GM12878 (cell line): ENCODE results near the gene GZMM. TPM values are rescaled to one million over a fixed set of nuclear protein-coding genes. Genes with fewer than 3 reads are reported as not detected.

Source experiments
- ATAC-seq: fragments of 200-7000 bp; cut with Tn5 transposase; 3 replicates; pipeline ENCODE4 v1.9.1; 2020; ENCODE audit warnings: mild to moderate bottlenecking, moderate library complexity
- BruUV-seq: library from RNA; stranded (reverse); fragments of 400-500 nt; replicated peaks from 2 replicates; lab custom pipeline; 2021; lab: Mats Ljungman, UMichigan
- CTCF ChIA-PET: fragments of 300-600 bp; sonication (Branson Sonifier 250); formaldehyde crosslinking; extraction: SDS; loops from one replicate; lab custom pipeline; 2021; ENCODE audit warnings: inconsistent platforms; lab: Yijun Ruan, JAX
- POLR2A ChIA-PET: fragments of 350-600 bp; formaldehyde crosslinking; extraction: SDS; loops from one replicate; lab custom pipeline; 2021; ENCODE audit warnings: inconsistent platforms; lab: Charles Lee
- RAD21 ChIA-PET: fragments of 300-600 bp; sonication (Branson Sonifier 250); formaldehyde crosslinking; loops from one replicate; lab custom pipeline; 2023; ENCODE audit warnings: antibody characterized with exemption; ENCODE audit not compliant: unreplicated experiment; lab: Charles Lee
- SMC1A ChIA-PET: fragments of 300-600 bp; sonication (Branson Sonifier 250); formaldehyde crosslinking; loops from one replicate; lab custom pipeline; 2023; ENCODE audit not compliant: unreplicated experiment, uncharacterized antibody; lab: Charles Lee
- DNase-seq: peaks from one replicate; pipeline ENCODE4 v3.0.0-alpha.2; 2011; ENCODE audit warnings: low read depth, low spot score
- FAIRE-seq: peaks from 3 replicates; lab custom pipeline; 2011; peaks lifted over from hg19 to GRCh38; lab: Jason Lieb, UNC
- H2AFZ ChIP-seq: 2 replicates; pipeline ENCODE4 v1.6.0; 2011; ENCODE audit warnings: low read depth, low read length, control low read depth; ENCODE audit not compliant: control insufficient read depth
- H3K27ac ChIP-seq: 2 replicates; pipeline ENCODE4 v1.5.1; 2011; ENCODE audit warnings: control low read depth; ENCODE audit not compliant: control insufficient read depth, insufficient read depth
- H3K27me3 ChIP-seq, 2 experiments: replicated peaks in 1 of 2; 2 replicates each; pipeline versions ENCODE4 v1.6.0 to v1.6.1; 2011; ENCODE audit warnings: low read length in 1 of 2; ENCODE audit not compliant: control insufficient read depth in 2 of 2, insufficient read depth in 2 of 2
- H3K36me3 ChIP-seq, 2 experiments: 2 replicates each; pipeline ENCODE4 v1.5.1; 2011; ENCODE audit warnings: low read length in 1 of 2; ENCODE audit not compliant: control insufficient read depth in 2 of 2, insufficient read depth in 2 of 2
- H3K4me1 ChIP-seq: 2 replicates; pipeline ENCODE4 v1.6.1; 2011; ENCODE audit warnings: mild to moderate bottlenecking, low read length, moderate library complexity, mixed read lengths; ENCODE audit not compliant: control insufficient read depth, insufficient read depth
- H3K4me2 ChIP-seq: 2 replicates; pipeline ENCODE4 v1.6.0; 2011; ENCODE audit warnings: control low read depth; ENCODE audit not compliant: control insufficient read depth, insufficient read depth
- H3K4me3 ChIP-seq: fragments of 200-600 bp; sonication (generic); 2 replicates; pipeline ENCODE4 v1.5.1; 2016
- H3K79me2 ChIP-seq: 2 replicates; pipeline ENCODE4 v1.6.0; 2011; ENCODE audit warnings: low read length; ENCODE audit not compliant: control insufficient read depth, insufficient read depth
- H3K9ac ChIP-seq: 2 replicates; pipeline ENCODE4 v1.8.0; 2011; ENCODE audit warnings: low read length, control low read depth, mixed read lengths; ENCODE audit not compliant: control insufficient read depth, insufficient read depth
- H3K9me3 ChIP-seq: replicated peaks from 3 replicates; pipeline ENCODE4 v1.5.1; 2011; ENCODE audit warnings: mild to moderate bottlenecking, low read length; ENCODE audit not compliant: control insufficient read depth, insufficient read depth
- H4K20me1 ChIP-seq: 2 replicates; pipeline ENCODE4 v1.6.0; 2011; ENCODE audit not compliant: control insufficient read depth, insufficient read depth
- CBFB ChIP-seq: IDR thresholded peaks from 2 replicates; pipeline ENCODE4 v1.6.1; 2016; ENCODE audit warnings: antibody characterized with exemption, low read depth
- HDAC6 ChIP-seq: fragments of 200-600 bp; sonication (generic); IDR thresholded peaks from one replicate; pipeline ENCODE4 v1.8.0; 2017; ENCODE audit warnings: antibody characterized with exemption; ENCODE audit not compliant: unreplicated experiment
- NFYB ChIP-seq: IDR thresholded peaks from 2 replicates; pipeline ENCODE4 v1.6.1; 2011; ENCODE audit warnings: low read depth, mild to moderate bottlenecking, low read length, improper control_type of control experiment, moderate library complexity; ENCODE audit not compliant: insufficient read depth
- POLR2A ChIP-seq: IDR thresholded peaks from 2 replicates; pipeline ENCODE4 v1.6.1; 2011; ENCODE audit warnings: low read depth, mild to moderate bottlenecking, low read length
- POLR2AphosphoS2 ChIP-seq: IDR thresholded peaks from 2 replicates; pipeline ENCODE4 v1.6.1; 2011; ENCODE audit warnings: low read depth, mild to moderate bottlenecking, low read length, improper control_type of control experiment, moderate library complexity
- RELA ChIP-seq: fragments of 450-650 bp; IDR thresholded peaks from 2 replicates; pipeline ENCODE4 v1.8.0; 2014; ENCODE audit warnings: borderline replicate concordance; ENCODE audit not compliant: partially characterized antibody
- RELB ChIP-seq: fragments of 450-650 bp; IDR thresholded peaks from 2 replicates; pipeline ENCODE4 v1.6.1; 2017; ENCODE audit warnings: low read depth, mild to moderate bottlenecking, moderate library complexity
- REST ChIP-seq: IDR thresholded peaks from 2 replicates; pipeline ENCODE4 v1.6.1; 2012; ENCODE audit warnings: mild to moderate bottlenecking, low read depth, low read length
- WGBS: methylation state at CpG from one replicate; pipeline ENCODE4 v1.1.6; 2016; ENCODE audit warnings: low lambda C conversion rate; ENCODE audit not compliant: insufficient replicate concordance, insufficient coverage; ENCODE audit errors: missing lambda C conversion rate; 5-methylcytosine and 5-hydroxymethylcytosine counted together
- in situ Hi-C: fragments of 300-500 bp; cut with MboI; formaldehyde crosslinking; loops from 9 replicates; pipeline ENCODE4 v1.14.3; 2018; ENCODE audit warnings: mixed read lengths
- intact Hi-C: fragments of 100-400 bp; cut with micrococcal nuclease; formaldehyde crosslinking; loops from one replicate; pipeline ENCODE4 v1.14.2; 2022; ENCODE audit not compliant: unreplicated experiment
- polyA plus RNA-seq, 11 experiments: library from polyadenylated mRNA; depleted of rRNA in 4 of 11; unstranded in 6 of 11; stranded (reverse) in 5 of 11; fragments of >200 nt; fragmentation: Nextera tagmentation in 4 of 11; fragmentation: Illumina TruSeq in 1 of 11; extraction: Ambion mirVana in 4 of 11; extraction: Trizol in 1 of 11; gene quantifications; 1 replicate in 1 of 11; 2 replicates in 10 of 11; pipeline versions ENCODE4 v1.2.1 to v1.2.3, GENCODE V29; 2011 to 2016; ENCODE audit warnings: inconsistent platforms in 2 of 11, missing spikeins in 2 of 11, low read depth in 1 of 11
- total RNA-seq, 4 experiments: library from RNA; depleted of rRNA in 3 of 4; stranded (reverse); fragments of >200 nt in 3 of 4; fragmentation: Illumina TruSeq in 1 of 4; extraction: Trizol in 1 of 4; gene quantifications; 2 replicates each; pipeline versions ENCODE4 v1.2.1 to v1.2.3, GENCODE V29; 2013 to 2021

GZMM gene
- total and polyA plus RNA-seq, 10 of the 15 experiments (the other 5 are each of a cell fraction or from before 2014, with no cell fraction given) = 0.09 to 0.48 (median 0.23) TPM; not detected in 7

- FAIRE-seq (no peak), DNase-seq (no peak)
- intact Hi-C loops = no loop called here
- no peaks in the 10 kb centered on the region for H3K9me3 ChIP-seq
- BruUV-seq = no TSS peak
- no peak overlapping the region for H2AFZ ChIP-seq
- 0 out of 2 replicates have a peak, but pooled peaks cover 5% of the 10 kb centered on the region for H4K20me1 ChIP-seq
- no peaks in the 10 kb centered on the region for H3K27me3 ChIP-seq
- no peak overlapping the region for H3K9ac ChIP-seq
- SMC1A ChIA-PET = no interaction called here
- CTCF ChIA-PET = no interaction called here
- peaks cover 37% of the 10 kb centered on the region for H3K79me2 ChIP-seq
- in situ Hi-C loops = no loop called here
- no peak overlapping the region for H3K4me3 ChIP-seq
- H3K4me1 ChIP-seq = no peaks in the 10 kb centered on the region; the same call in 1 of the 2 replicates
- WGBS = 98% methylated on average over 21 of the region's 22 CpGs
- peaks cover 0 to 47% of the 10 kb centered on the region in 2 experiments; a peak in 3 of 4 replicates for H3K36me3 ChIP-seq
- POLR2A ChIA-PET = no interaction called here
- no peak overlapping the region for H3K4me2 ChIP-seq
- no peak for TF ChIP-seq CBFB
- TF ChIP-seq REST = no peak
- TF ChIP-seq RELB = no peak
- no peak for TF ChIP-seq HDAC6
- no peak for TF ChIP-seq NFYB
- peak; percentile 36; the same call in 1 of the 2 replicates for TF ChIP-seq POLR2A
- TF ChIP-seq POLR2AphosphoS2 = 0 out of 2 replicates have a peak, but pooled peaks have one; percentile 10
- TF ChIP-seq RELA = no peak
- TF ChIP-seq, all 136 proteins: peak for 2
- no peak for ATAC-seq
- RAD21 ChIA-PET = no interaction called here
- H3K27ac ChIP-seq = no peak overlapping the region
Observed at GRCh38 chr19:580274-580835, 36.5 kb downstream of the GZMM start.
